ENCODE measurements around the gene FOXE1. TPM values are rescaled to one million over a fixed set of nuclear protein-coding genes. Genes with fewer than 3 reads are reported as not detected.
A peak's percentile ranks its signal among the peaks of the same experiment; 100 is the strongest.

Gene FOXE1
- total RNA-seq, 1 experiment from 2014 or later, result not detected

- no peaks in the 10 kb centered on the region for H3K9me3 ChIP-seq (replicated peaks)
- H3K4me1 ChIP-seq, result no peaks in the 10 kb centered on the region
- H3K27ac ChIP-seq, result no peak overlapping the region
- no peak overlapping the region for H3K4me3 ChIP-seq
- peaks cover 3% of the 10 kb centered on the region; the same call in 1 of the 2 replicates for H3K36me3 ChIP-seq
- DNase-seq, result no peak
- no peaks in the 10 kb centered on the region for H3K27me3 ChIP-seq
Observed at GRCh38 chr9:97900103-97900737, 47.2 kb downstream of the FOXE1 start.

GRCh38 chr9:97900738-97901565 lies 47.9 kb downstream of the FOXE1 start:
- H3K4me1 ChIP-seq, result no peaks in the 10 kb centered on the region
- H3K4me3 ChIP-seq, result no peak overlapping the region
- H3K27me3 ChIP-seq, result no peaks in the 10 kb centered on the region
- H3K27ac ChIP-seq, result no peak overlapping the region
- H3K9me3 ChIP-seq (replicated peaks), result no peaks in the 10 kb centered on the region
- peak; percentile 18 to 73 for DNase-seq
- H3K36me3 ChIP-seq, result peaks cover 3% of the 10 kb centered on the region; the same call in 1 of the 2 replicates

GRCh38 chr9:97903177-97903576 lies 50.2 kb downstream of the FOXE1 start:
- no peaks in the 10 kb centered on the region for H3K4me1 ChIP-seq
- H3K36me3 ChIP-seq, result peaks cover 3% of the 10 kb centered on the region; the same call in 1 of the 2 replicates
- no peaks in the 10 kb centered on the region for H3K9me3 ChIP-seq (replicated peaks)
- H3K27me3 ChIP-seq, result no peaks in the 10 kb centered on the region
- H3K4me3 ChIP-seq, result no peak overlapping the region
- DNase-seq, result no peak
- no peak overlapping the region for H3K27ac ChIP-seq

- Histone ChIP-seq H3K4me3 (no peak overlapping the region), H3K9me3 (replicated peaks) (no peaks in the 10 kb centered on the region), H3K36me3 (peaks cover 9% of the 10 kb centered on the region), H3K27ac (no peak overlapping the region), H3K27me3 (no peaks in the 10 kb centered on the region), H3K4me1 (no peaks in the 10 kb centered on the region)
- no peak for DNase-seq
Observed at GRCh38 chr9:97904725-97905124, 51.7 kb downstream of the FOXE1 start.

GRCh38 chr9:97905228-97905627 lies 52.2 kb downstream of the FOXE1 start:
- no peak for DNase-seq
- Histone ChIP-seq H3K36me3 (peaks cover 11% of the 10 kb centered on the region), H3K4me1 (no peaks in the 10 kb centered on the region), H3K27me3 (no peaks in the 10 kb centered on the region), H3K27ac (no peak overlapping the region), H3K9me3 (replicated peaks) (no peaks in the 10 kb centered on the region), H3K4me3 (no peak overlapping the region)

Other genes starting within 250 kb of the FOXE1 start
- 36.3 and 42.7 TPM in 2 replicates for gene TSTD2, start 219.9 kb upstream of the FOXE1 start, total RNA-seq (2014; rRNA removed; shearing (Covaris generic))
- 126 TPM in 2 replicates for gene NCBP1, start 219.4 kb upstream of the FOXE1 start, total RNA-seq (2014; rRNA removed; shearing (Covaris generic))
- gene XPA, start 155.9 kb upstream of the FOXE1 start, total RNA-seq (2014; rRNA removed; shearing (Covaris generic)), result 12.8 and 13.1 TPM in 2 replicates
- 15.8 and 17.1 TPM in 2 replicates for gene TRMO, start 69.3 kb downstream of the FOXE1 start, total RNA-seq (2014; rRNA removed; shearing (Covaris generic))
- gene HEMGN, start 84.9 kb downstream of the FOXE1 start, total RNA-seq (2014; rRNA removed; shearing (Covaris generic)), result not detected in 2 replicates
- 40.7 and 45.7 TPM in 2 replicates for gene ANP32B, start 130.1 kb downstream of the FOXE1 start, total RNA-seq (2014; rRNA removed; shearing (Covaris generic))
- 56.0 and 60.4 TPM in 2 replicates for gene NANS, start 203.5 kb downstream of the FOXE1 start, total RNA-seq (2014; rRNA removed; shearing (Covaris generic))

All from SJCRH30 (cell line).